Esophagus squamous epithelium (tissue), 4 donors: ENCODE measurements around the gene LOXL4.

Source experiments
- POLR2A ChIP-seq, 4 donors: fragments of 450-650 bp; IDR thresholded peaks; one replicate each; pipeline ENCODE4 v1.6.1; 2017; ENCODE audit warnings: antibody characterized with exemption in 4 of 4, mild to moderate bottlenecking in 4 of 4, moderate library complexity in 3 of 4
- TF ChIP-seq, protein P1 (sequence below), 6 experiments: fragments of 450-650 bp in 4 of 6; fragments of 200-600 bp in 2 of 6; sonication (generic) in 2 of 6; IDR thresholded peaks; one replicate each; pipeline ENCODE4 v1.5.1; 2016 to 2019; ENCODE audit warnings: antibody characterized with exemption in 6 of 6, mild to moderate bottlenecking in 4 of 6, moderate library complexity in 4 of 6

DNA sequence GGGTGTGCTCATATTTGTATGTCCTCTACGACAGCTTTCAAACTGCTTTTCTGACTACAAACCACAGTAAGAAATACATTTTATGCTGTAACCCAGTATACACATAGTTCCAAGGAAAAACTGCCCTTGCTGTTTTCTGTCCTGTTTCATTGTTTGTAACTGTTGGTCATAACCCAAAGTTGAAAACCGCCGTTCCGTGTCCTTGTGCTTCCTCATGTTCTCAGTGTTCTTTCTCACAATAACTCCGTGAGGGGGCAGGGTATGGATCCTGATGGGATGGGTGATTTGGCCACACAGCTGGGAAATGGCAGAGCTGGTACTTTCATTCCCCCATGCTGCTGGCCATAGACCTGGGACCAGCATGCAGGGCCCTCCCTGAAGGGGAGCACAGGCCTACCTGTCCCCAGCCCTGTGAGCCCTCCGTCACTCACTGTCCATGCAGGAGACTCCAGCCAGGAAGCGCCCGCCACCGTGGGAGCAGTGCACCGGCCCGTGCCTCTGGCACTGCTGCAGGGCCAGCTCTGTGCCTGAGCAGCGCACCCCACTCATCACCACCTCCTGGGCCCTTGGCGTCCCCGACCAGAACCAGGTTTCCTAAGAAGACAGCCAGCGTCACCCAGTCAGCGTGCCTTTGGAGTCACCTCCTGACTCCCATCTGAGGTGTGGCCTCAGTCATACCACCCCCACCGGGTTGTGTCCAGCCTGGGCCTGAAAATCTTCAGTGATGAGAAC lies 12.7 kb downstream of the LOXL4 start:
- TF ChIP-seq, protein P1, sequence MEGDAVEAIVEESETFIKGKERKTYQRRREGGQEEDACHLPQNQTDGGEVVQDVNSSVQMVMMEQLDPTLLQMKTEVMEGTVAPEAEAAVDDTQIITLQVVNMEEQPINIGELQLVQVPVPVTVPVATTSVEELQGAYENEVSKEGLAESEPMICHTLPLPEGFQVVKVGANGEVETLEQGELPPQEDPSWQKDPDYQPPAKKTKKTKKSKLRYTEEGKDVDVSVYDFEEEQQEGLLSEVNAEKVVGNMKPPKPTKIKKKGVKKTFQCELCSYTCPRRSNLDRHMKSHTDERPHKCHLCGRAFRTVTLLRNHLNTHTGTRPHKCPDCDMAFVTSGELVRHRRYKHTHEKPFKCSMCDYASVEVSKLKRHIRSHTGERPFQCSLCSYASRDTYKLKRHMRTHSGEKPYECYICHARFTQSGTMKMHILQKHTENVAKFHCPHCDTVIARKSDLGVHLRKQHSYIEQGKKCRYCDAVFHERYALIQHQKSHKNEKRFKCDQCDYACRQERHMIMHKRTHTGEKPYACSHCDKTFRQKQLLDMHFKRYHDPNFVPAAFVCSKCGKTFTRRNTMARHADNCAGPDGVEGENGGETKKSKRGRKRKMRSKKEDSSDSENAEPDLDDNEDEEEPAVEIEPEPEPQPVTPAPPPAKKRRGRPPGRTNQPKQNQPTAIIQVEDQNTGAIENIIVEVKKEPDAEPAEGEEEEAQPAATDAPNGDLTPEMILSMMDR (IDR thresholded peaks at IDR 0.05), result no peak
- TF ChIP-seq POLR2A (IDR thresholded peaks at IDR 0.05), result no peak
